Diencephalon (tissue), 1 donor: Measurements from ENCODE around the gene KNTC1. TPM values are rescaled to one million over a fixed set of nuclear protein-coding genes. Genes with fewer than 3 reads are reported as not detected.

Experiments
- small RNA-seq: library from RNA; depleted of rRNA; stranded (forward); fragments of <200 nt; gene quantifications from one replicate; pipeline ENCODE3, GENCODE V24; 2014
- total RNA-seq: library from RNA; depleted of rRNA; stranded (reverse); fragments of >200 nt; gene quantifications from one replicate; pipeline ENCODE4 v1.2.3, GENCODE V29; 2014

KNTC1 gene
- total RNA-seq = 26.8 TPM

GRCh38 chr12:122526683-122527477 is at the start of gene KNTC1, which contains the start of gene RSRC2:
Gene KNTC1, plus strand, starts transcription at chr12:122527249. Its CDS starts 2,815 bp downstream, at chr12:122530064.
Gene RSRC2, minus strand, starts transcription at chr12:122526936. Its CDS starts 83 bp downstream, at chr12:122526853.

GRCh38 chr12:122500685-122501488 is 26.2 kb upstream of the KNTC1 start, which contains the start of gene ZCCHC8:
Gene ZCCHC8, minus strand, starts transcription at chr12:122500932. Its CDS starts 92 bp downstream, at chr12:122500840.

Small RNA genes within 50 kb of the gene (small RNA-seq; reads per million reads assigned to genes)
- gene AC026333.1 = not detected
- gene RF00411 = 0.13 reads per million

Other genes with a start within 250 kb of the KNTC1 start
- gene CLIP1, start 104.6 kb upstream of the KNTC1 start, total RNA-seq = 81.0 TPM
- 29.3 TPM for gene ZCCHC8, start 26.3 kb upstream of the KNTC1 start, total RNA-seq
- gene RSRC2, start 313 bp upstream of the KNTC1 start, total RNA-seq = 73.6 TPM
- gene HCAR2, start 176.1 kb downstream of the KNTC1 start, total RNA-seq = 0.23 TPM
- not detected for gene HCAR3, start 189.6 kb downstream of the KNTC1 start, total RNA-seq
- gene HCAR1, start 203.6 kb downstream of the KNTC1 start, total RNA-seq = 0.69 TPM
- gene DENR, start 225.6 kb downstream of the KNTC1 start, total RNA-seq = 62.3 TPM
- gene CCDC62, start 247.3 kb downstream of the KNTC1 start, total RNA-seq = 7.8 TPM